ENCODE results near the gene SLC25A38. TPM values are rescaled to one million over a fixed set of nuclear protein-coding genes. Genes with fewer than 3 reads are reported as not detected.

Gene SLC25A38
- total and polyA plus RNA-seq, 9 of the 15 experiments (the other 6 are each of a cell fraction or from before 2014, with no cell fraction given) = 13.5 to 51.1 (median 30.6) TPM

DNA sequence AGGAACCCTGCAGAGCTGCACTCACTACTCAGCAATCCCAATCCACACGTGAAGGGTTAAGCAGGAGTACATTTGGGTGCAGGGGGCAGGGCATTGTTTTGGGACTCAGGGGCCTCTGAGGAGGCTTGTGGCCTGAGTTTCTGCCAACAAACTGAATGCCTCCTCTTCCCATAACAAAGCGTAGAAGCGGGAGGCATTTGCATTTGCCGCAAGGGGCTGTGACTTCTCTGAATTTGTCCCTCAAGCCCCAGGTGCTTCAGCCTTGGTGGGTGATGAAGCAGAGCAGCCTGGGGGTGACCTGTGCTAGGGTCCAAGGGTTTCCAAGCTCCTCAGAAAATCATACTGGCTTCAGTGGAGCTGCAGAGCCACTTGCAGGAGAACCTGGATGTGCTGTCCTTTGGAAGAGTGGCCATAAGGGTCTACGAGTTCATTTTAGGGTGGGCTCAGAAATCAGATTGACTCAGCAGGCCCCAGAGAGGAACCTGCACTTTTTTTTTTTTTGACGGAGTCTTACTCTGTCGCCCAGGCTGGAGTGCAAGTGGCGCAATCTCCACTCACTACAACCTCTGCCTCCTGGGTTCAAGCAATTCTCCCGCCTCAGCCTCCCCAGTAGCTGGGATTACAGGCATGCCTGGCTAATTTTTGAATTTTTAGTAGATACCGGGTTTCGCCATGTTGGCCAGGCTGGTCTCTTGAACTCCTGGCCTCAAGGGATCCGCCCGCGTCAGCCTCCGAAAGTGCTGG, 21.9 kb downstream of the SLC25A38 start (continued):
- TF ChIP-seq, protein P1, sequence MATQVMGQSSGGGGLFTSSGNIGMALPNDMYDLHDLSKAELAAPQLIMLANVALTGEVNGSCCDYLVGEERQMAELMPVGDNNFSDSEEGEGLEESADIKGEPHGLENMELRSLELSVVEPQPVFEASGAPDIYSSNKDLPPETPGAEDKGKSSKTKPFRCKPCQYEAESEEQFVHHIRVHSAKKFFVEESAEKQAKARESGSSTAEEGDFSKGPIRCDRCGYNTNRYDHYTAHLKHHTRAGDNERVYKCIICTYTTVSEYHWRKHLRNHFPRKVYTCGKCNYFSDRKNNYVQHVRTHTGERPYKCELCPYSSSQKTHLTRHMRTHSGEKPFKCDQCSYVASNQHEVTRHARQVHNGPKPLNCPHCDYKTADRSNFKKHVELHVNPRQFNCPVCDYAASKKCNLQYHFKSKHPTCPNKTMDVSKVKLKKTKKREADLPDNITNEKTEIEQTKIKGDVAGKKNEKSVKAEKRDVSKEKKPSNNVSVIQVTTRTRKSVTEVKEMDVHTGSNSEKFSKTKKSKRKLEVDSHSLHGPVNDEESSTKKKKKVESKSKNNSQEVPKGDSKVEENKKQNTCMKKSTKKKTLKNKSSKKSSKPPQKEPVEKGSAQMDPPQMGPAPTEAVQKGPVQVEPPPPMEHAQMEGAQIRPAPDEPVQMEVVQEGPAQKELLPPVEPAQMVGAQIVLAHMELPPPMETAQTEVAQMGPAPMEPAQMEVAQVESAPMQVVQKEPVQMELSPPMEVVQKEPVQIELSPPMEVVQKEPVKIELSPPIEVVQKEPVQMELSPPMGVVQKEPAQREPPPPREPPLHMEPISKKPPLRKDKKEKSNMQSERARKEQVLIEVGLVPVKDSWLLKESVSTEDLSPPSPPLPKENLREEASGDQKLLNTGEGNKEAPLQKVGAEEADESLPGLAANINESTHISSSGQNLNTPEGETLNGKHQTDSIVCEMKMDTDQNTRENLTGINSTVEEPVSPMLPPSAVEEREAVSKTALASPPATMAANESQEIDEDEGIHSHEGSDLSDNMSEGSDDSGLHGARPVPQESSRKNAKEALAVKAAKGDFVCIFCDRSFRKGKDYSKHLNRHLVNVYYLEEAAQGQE (IDR thresholded peaks at IDR 0.05; ENCODE audit: borderline replicate concordance) = no peak
- TF ChIP-seq, protein P1 (CRISPR knock-in tag; IDR thresholded peaks at IDR 0.05; ENCODE audit: low read depth) = no peak
- peak; percentile 83 for TF ChIP-seq CEBPB (tag; IDR thresholded peaks at IDR 0.05)
- TF ChIP-seq ERF (CRISPR knock-in tag; IDR thresholded peaks at IDR 0.05) = 0 out of 2 replicates have a peak, but pooled peaks have one; percentile 7
- TF ChIP-seq POLR2G (IDR thresholded peaks at IDR 0.05; ENCODE audit: low read depth, low read length) = no peak
- TF ChIP-seq, protein P2, sequence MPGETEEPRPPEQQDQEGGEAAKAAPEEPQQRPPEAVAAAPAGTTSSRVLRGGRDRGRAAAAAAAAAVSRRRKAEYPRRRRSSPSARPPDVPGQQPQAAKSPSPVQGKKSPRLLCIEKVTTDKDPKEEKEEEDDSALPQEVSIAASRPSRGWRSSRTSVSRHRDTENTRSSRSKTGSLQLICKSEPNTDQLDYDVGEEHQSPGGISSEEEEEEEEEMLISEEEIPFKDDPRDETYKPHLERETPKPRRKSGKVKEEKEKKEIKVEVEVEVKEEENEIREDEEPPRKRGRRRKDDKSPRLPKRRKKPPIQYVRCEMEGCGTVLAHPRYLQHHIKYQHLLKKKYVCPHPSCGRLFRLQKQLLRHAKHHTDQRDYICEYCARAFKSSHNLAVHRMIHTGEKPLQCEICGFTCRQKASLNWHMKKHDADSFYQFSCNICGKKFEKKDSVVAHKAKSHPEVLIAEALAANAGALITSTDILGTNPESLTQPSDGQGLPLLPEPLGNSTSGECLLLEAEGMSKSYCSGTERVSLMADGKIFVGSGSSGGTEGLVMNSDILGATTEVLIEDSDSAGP (CRISPR knock-in tag; IDR thresholded peaks at IDR 0.05) = no peak
- TF ChIP-seq PHB (CRISPR knock-in tag; IDR thresholded peaks at IDR 0.05) = 0 out of 2 replicates have a peak, but pooled peaks have one; percentile 21

Data from K562 (cell line).